HFFc6 (cell line): ENCODE measurements around the gene GBA2. TPM values are rescaled to one million over a fixed set of nuclear protein-coding genes. Genes with fewer than 3 reads are reported as not detected.
A peak's percentile ranks its signal among the peaks of the same experiment; 100 is the strongest.

Source experiments
- DNase-seq: peaks from one replicate; pipeline ENCODE4 v3.0.0-alpha.2; 2018
- H3K27ac Mint-ChIP-seq: 2 replicates; pipeline ENCODE4 v1.8.0; 2020; ENCODE audit warnings: mild to moderate bottlenecking, mixed read lengths
- H3K27me3 Mint-ChIP-seq: 2 replicates; pipeline ENCODE4 v1.8.0; 2021; ENCODE audit warnings: mild to moderate bottlenecking, moderate library complexity, mixed read lengths; ENCODE audit not compliant: insufficient read depth
- H3K36me3 Mint-ChIP-seq: 2 replicates; pipeline ENCODE4 v1.8.0; 2021; ENCODE audit warnings: low read depth, mixed read lengths
- H3K4me1 Mint-ChIP-seq: 2 replicates; pipeline ENCODE4 v1.8.0; 2020; ENCODE audit warnings: low read depth, mixed read lengths
- H3K4me3 Mint-ChIP-seq: 2 replicates; pipeline ENCODE4 v1.8.0; 2020; ENCODE audit warnings: mild to moderate bottlenecking, moderate library complexity, mixed read lengths
- H3K9me3 Mint-ChIP-seq: 2 replicates; pipeline ENCODE4 v1.8.0; 2020; ENCODE audit warnings: mild to moderate bottlenecking, mixed read lengths
- total RNA-seq, 6 experiments: library from RNA; stranded (reverse); fragmentation: NEBNext Ultra II Directional; extraction: Animal tissue kit (Norgen Biotek cat#: 25700); gene quantifications; 2 replicates in 1 of 6; 3 replicates in 5 of 6; pipeline ENCODE4 v1.2.3, GENCODE V29; 2021
- TF ChIP-seq, protein P1 (sequence below): fragments of 200-600 bp; sonication (generic); IDR thresholded peaks from 2 replicates; pipeline ENCODE4 v1.5.0; 2021; ENCODE audit warnings: antibody characterized with exemption, mild to moderate bottlenecking

Gene GBA2
- total RNA-seq, 6 experiments from 2014 or later = 22.9 to 25.7 (median 24.0) TPM

DNA sequence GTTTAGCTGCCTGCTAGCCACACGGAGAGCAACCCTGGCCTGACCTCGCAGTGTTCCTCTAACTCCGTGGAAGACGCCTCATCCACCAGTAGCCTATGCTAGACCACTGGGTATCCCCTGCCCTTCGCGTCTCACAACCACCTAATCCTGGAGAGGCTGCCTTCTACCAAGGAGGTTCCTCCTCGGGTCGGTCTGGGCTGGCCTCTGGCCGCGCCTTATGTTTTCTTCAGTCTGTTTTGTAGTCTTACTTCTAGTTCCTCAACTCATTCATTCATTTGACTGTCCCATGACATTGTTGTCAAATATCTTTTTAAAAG lies 57.7 kb downstream of the GBA2 start:
- Mint-ChIP-seq H3K9me3 (no peaks in the 10 kb centered on the region), H3K27me3 (peaks cover 23% of the 10 kb centered on the region), H3K36me3 (peaks cover 32% of the 10 kb centered on the region), H3K4me3 (peak overlapping the region; percentile 100), H3K4me1 (peaks cover 50% of the 10 kb centered on the region), H3K27ac (peak overlapping the region; percentile 97)
- no peak for DNase-seq
- TF ChIP-seq, protein P1, sequence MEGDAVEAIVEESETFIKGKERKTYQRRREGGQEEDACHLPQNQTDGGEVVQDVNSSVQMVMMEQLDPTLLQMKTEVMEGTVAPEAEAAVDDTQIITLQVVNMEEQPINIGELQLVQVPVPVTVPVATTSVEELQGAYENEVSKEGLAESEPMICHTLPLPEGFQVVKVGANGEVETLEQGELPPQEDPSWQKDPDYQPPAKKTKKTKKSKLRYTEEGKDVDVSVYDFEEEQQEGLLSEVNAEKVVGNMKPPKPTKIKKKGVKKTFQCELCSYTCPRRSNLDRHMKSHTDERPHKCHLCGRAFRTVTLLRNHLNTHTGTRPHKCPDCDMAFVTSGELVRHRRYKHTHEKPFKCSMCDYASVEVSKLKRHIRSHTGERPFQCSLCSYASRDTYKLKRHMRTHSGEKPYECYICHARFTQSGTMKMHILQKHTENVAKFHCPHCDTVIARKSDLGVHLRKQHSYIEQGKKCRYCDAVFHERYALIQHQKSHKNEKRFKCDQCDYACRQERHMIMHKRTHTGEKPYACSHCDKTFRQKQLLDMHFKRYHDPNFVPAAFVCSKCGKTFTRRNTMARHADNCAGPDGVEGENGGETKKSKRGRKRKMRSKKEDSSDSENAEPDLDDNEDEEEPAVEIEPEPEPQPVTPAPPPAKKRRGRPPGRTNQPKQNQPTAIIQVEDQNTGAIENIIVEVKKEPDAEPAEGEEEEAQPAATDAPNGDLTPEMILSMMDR = no peak

DNA sequence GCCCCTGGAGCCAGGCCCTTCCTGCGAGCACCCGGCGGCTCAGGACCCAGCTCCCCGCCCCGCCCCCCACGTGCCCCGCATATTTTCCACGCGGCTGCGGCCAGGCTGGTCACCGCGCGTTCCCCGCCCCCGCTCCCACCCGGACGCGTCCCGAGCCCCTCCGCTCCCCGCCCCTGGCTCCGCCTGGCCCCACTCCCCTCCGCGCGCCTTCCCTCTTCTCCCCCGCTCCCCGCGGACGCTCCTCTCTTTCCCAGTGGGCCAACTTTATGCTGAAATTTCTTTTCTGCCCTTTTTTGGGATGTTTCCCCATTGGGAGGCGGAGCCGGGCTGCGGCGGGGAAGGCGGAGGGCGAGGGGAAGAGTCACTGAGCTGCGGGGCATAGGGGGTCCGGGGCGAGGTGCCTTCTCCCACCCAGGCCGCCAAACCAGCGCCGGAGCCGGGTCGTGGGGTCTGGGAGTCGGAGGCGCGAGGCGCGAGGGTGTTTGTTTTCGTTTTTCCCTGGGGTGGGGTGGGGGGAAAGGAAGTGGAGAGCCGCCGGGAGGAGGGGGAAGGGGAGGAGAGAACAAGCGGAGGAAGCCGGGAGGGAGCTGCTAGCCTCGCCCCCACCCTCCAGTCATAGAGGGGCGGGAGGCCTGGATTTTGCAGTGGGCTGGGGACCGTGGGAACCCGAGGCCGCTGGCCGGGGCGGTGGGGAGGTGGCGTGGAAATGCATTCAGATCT lies 58.3 kb downstream of the GBA2 start:
- H3K4me1 Mint-ChIP-seq = peaks cover 49% of the 10 kb centered on the region
- TF ChIP-seq, protein P1 = no peak
- peak overlapping the region; percentile 100 for H3K4me3 Mint-ChIP-seq
- peak overlapping the region; percentile 97 for H3K27ac Mint-ChIP-seq
- peaks cover 25% of the 10 kb centered on the region for H3K27me3 Mint-ChIP-seq
- H3K36me3 Mint-ChIP-seq = peaks cover 32% of the 10 kb centered on the region
- no peaks in the 10 kb centered on the region for H3K9me3 Mint-ChIP-seq
- peak; percentile 74 for DNase-seq

DNA sequence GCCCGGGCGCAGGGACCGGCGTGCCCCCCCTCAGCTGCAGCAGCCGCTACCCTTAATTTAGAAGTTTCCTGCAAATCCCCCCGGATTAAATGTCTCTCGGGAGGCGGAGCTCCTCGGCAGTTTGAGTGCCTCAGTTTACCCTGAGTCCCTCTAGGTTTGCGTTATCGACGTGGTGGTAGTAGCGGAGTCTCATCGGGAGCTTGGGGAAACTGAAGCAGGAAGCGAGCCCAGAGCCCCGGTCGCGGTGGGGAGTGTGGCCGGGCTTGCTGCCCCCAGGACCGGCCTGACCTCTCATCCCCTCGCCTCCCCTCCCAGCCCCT lies 58.8 kb downstream of the GBA2 start:
- Mint-ChIP-seq H3K27ac (peak overlapping the region; percentile 97), H3K4me1 (peaks cover 51% of the 10 kb centered on the region), H3K4me3 (peak overlapping the region; percentile 100), H3K36me3 (peaks cover 34% of the 10 kb centered on the region), H3K27me3 (peaks cover 26% of the 10 kb centered on the region), H3K9me3 (no peaks in the 10 kb centered on the region)
- no peak for DNase-seq
- TF ChIP-seq, protein P1 = no peak

DNA sequence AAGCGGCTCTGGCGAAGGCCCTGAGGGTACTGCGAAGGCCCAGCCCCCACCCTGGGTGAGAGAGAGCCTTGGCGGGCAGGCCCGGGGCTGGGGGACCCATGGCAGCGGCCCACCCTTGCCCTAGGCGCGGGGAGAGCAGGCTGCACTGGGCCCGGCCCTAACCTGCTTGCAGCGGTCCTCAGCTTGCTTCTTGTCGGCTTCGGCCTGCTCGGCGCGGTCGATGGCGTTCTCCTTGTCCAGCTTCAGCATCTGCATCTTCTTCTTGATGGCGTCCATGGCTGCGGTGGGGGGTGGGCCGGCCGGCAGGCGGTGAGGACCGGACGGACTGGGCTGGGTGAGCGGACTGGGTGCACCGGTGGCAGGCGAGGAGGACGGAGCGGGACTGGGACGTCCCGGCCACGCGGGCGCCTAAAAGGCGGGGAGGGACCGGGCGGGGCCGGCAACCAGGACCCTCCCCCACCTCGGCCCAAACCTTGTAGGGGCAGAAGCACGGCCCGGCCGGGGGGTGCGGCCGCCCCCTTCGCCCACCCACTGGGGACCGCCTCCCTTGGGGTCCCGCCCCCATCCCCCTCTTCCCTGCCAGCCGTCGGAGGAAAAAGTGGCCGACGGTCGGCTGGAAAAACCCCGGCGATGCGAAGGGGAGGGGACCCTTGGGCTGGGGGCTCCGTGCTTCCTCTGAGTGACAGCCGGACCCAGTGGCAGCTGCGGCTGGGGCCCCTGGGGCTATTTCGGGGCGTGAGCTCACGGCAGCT lies 59.3 kb downstream of the GBA2 start, which contains the start of gene TPM2:
TSS of gene TPM2 (minus strand) at position 384 of the 752 bp plus-strand sequence. CDS start at position 276, 108 bp downstream.
- Mint-ChIP-seq H3K4me1 (peaks cover 50% of the 10 kb centered on the region), H3K27me3 (peaks cover 28% of the 10 kb centered on the region), H3K27ac (peak within 1 kb of the TSS; percentile 97), H3K4me3 (peak within 1 kb of the TSS; percentile 100), H3K36me3 (peaks cover 38% of the 10 kb centered on the region), H3K9me3 (no peaks in the 10 kb centered on the region)
- TF ChIP-seq, protein P1 = no peak
- peak; percentile 87 for DNase-seq

DNA sequence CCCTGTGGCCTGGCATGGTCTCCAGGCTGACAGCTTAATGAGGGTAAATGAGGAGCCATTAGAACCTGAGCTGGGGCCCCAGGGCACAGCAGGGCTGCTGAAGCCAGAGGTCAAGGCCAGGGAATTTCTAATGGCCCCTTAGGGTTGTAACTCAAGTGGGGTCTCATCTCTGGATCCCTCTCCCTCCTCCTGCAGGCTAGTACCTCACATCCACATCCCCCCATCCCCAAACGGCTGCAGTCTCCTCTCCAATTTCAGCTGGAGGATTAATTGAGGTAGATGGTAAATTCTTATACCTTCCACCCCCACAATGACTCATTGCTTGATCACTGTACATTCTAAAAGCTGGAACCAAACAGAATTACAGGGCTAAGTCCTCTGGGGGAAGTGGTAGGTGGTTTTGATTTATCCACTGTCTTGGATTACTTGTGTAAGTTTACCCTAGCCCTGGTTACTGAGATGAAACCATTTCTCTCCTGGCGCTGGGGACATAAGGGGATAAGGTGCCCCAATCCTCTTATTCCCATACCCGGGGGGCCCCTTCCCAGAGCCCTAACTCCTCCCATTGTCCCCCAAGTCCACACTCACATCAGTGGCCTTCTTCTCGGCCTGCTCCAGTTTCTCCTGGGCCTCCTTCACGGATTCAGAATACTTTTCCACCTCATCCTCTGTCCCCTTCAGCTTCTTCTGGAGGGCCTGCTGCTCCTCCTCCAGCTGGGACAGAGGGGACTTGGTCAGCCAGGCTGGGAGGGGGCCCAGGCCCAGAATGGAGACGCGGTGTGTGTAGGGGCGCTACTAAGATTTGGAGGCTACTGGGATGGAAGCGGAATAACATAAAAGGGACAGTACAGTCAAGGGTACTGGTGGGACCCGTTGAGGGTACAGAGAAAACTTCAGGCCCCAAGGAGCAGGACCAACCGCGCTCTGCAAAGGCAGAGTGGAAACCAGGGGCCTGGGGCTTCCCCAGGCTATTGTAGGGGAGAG lies 60.2 kb downstream of the GBA2 start:
- H3K36me3 Mint-ChIP-seq = peaks cover 46% of the 10 kb centered on the region
- TF ChIP-seq, protein P1 = no peak
- peak; percentile 72 for DNase-seq
- peaks cover 59% of the 10 kb centered on the region for H3K4me1 Mint-ChIP-seq
- peak overlapping the region; percentile 97 for H3K27ac Mint-ChIP-seq
- peaks cover 32% of the 10 kb centered on the region for H3K27me3 Mint-ChIP-seq
- peak overlapping the region; percentile 100 for H3K4me3 Mint-ChIP-seq
- H3K9me3 Mint-ChIP-seq = no peaks in the 10 kb centered on the region
